Lower lobe of right lung (tissue), 2 donors: Measurements from ENCODE around the gene TM9SF3. TPM values are rescaled to one million over a fixed set of nuclear protein-coding genes. Genes with fewer than 3 reads are reported as not detected.

ENCODE experiments used
- ATAC-seq, 2 donors: fragments of 200-7000 bp; cut with Tn5 transposase; one replicate each; pipeline ENCODE4 v1.9.1; 2020 to 2022; ENCODE audit warnings: mild to moderate bottlenecking in 2 of 2, moderate library complexity in 2 of 2
- DNase-seq: peaks from one replicate; pipeline ENCODE4 v3.0.0-alpha.2; 2020
- H3K27ac ChIP-seq: fragments of 200-600 bp; one replicate; pipeline ENCODE4 v1.8.0; 2022
- H3K27me3 ChIP-seq: fragments of 200-600 bp; one replicate; pipeline ENCODE4 v1.8.0; 2022; ENCODE audit warnings: low read depth
- H3K36me3 ChIP-seq: fragments of 200-600 bp; one replicate; pipeline ENCODE4 v1.8.0; 2022; ENCODE audit warnings: mild to moderate bottlenecking
- H3K4me1 ChIP-seq: fragments of 200-600 bp; one replicate; pipeline ENCODE4 v1.8.0; 2022
- H3K4me3 ChIP-seq: fragments of 200-600 bp; one replicate; pipeline ENCODE4 v1.8.0; 2022; ENCODE audit warnings: mild to moderate bottlenecking
- H3K9me3 ChIP-seq: fragments of 200-600 bp; one replicate; pipeline ENCODE4 v1.8.0; 2022
- intact Hi-C: fragments of 100-400 bp; cut with DNase I; formaldehyde crosslinking; loops from one replicate; pipeline ENCODE4 v1.11.0; 2022
- total RNA-seq: library from RNA; stranded (reverse); fragmentation: NEBNext Ultra II Directional; extraction: Animal tissue kit (Norgen Biotek cat#: 25700); gene quantifications from one replicate; pipeline ENCODE4 v1.2.1, GENCODE V29; 2021
- TF ChIP-seq, protein P1 (sequence below): fragments of 200-600 bp; IDR thresholded peaks from one replicate; pipeline ENCODE4 v1.8.0; 2022; ENCODE audit warnings: antibody characterized with exemption, mild to moderate bottlenecking
- donor health status: DM: no; HTN: yes; CAD: no; lungs with severe emphysema.

TM9SF3 gene
- total RNA-seq, 1 donor from 2014 or later, result 112 TPM

DNA sequence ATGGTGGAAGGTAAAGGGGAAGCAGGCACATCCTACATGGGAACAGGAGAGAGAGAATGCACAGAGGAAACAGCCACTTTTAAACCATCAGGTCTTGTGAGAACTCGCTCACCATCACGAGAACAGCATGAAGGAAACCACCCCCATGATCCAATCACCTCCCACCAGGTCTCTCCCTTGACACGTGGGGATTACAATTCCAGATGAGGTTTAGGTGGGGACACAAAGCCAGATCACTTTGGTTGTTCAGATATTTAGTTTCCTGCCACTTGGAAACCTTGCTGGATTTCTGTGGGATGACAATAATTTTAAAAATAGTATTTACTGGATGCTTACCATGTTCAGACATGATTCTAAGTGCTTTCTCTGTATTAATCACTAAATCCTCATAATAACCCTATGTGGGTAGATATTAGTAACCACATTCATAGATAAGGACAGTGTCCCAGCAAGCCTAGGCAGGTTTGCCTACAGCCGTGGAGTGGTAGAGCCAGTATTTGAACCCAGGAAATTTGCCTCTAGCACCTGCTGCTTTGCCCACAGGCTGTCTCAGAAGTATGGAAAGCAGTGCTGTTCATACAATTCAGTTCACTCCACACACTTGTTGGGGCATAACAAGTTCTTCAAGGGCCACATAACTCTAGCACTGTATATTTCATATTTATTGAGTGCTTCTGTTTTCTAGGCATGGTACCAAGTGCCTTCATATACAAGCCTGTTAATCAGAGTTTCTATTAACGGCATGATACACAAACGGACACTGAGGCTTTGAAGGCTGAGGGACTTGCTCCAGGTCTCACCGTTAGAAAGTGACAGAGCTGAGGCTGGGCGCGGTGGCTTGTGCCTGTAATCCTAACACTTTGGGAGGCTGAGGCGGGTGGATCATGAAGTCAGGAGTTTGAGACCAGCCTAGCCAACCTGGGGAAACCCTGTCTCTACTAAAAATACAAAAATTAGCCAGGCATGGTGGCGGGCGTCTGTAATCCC is 81.4 kb downstream of the TM9SF3 start:
- TF ChIP-seq, protein P1, sequence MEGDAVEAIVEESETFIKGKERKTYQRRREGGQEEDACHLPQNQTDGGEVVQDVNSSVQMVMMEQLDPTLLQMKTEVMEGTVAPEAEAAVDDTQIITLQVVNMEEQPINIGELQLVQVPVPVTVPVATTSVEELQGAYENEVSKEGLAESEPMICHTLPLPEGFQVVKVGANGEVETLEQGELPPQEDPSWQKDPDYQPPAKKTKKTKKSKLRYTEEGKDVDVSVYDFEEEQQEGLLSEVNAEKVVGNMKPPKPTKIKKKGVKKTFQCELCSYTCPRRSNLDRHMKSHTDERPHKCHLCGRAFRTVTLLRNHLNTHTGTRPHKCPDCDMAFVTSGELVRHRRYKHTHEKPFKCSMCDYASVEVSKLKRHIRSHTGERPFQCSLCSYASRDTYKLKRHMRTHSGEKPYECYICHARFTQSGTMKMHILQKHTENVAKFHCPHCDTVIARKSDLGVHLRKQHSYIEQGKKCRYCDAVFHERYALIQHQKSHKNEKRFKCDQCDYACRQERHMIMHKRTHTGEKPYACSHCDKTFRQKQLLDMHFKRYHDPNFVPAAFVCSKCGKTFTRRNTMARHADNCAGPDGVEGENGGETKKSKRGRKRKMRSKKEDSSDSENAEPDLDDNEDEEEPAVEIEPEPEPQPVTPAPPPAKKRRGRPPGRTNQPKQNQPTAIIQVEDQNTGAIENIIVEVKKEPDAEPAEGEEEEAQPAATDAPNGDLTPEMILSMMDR, result no peak
- no peak for DNase-seq
- H3K36me3 ChIP-seq, result no peaks in the 10 kb centered on the region
- H3K4me1 ChIP-seq, result no peaks in the 10 kb centered on the region
- intact Hi-C loops, result no loop called here
- no peaks in the 10 kb centered on the region for H3K9me3 ChIP-seq
- ATAC-seq, result no peak
- peaks cover 12% of the 10 kb centered on the region for H3K27me3 ChIP-seq
- no peak overlapping the region for H3K4me3 ChIP-seq
- H3K27ac ChIP-seq, result no peak overlapping the region

DNA sequence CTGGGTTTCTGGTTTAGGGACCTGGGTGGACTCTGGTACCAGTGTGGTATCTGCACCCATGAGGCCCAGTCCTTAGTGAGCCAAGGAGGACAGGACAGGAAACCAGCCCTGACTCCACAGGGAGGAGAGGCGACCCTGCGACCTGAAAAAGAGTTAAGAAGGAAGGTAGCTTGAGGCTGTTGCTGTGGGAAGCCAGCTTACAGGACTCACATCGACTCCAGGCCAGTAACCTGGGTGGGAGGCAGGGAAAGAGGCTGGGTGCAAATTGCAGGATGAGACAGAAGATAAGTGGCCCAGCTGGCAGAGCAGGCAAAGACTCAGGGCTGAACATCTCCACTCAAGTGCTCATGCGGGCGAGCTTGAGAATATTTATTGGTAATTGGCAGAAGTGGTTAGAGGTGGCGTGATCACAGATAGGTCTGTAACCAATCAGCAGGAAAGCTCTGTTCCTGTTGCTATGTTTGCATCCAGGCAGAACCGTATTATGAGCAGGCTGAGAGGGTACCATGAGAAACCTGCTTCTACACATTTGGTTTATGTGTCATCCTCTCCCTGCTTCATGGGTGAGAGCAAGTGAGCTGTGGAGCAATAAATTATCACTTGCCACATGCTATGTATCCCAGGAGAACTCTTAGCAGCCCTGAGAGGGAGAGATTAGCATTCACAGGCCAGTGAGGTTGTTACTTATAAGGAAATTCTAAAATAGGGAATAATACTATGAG is 84.1 kb downstream of the TM9SF3 start:
- intact Hi-C loops, result no loop called here

DNA sequence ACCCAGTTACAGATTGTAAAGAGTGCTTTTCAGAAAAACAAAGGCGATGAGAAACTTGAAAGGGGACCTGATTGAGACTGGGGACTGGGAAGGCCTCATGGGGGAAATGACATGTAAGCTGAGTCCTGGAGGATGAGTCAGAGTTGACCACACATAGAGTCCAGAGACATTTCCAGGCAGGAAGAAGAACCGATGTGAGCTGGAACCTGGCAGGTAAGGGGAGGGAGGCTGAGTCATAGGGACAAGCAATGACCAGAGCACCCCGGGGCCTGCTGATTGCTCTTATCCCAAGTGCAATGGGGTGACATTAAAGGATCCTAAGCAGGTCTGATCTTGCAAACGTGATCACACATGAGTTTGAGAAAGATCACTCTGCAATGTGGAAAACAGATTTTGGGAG is 84.8 kb downstream of the TM9SF3 start:
- Histone ChIP-seq H3K4me1 (no peaks in the 10 kb centered on the region), H3K36me3 (no peaks in the 10 kb centered on the region), H3K27ac (no peak overlapping the region), H3K9me3 (no peaks in the 10 kb centered on the region), H3K27me3 (peaks cover 8% of the 10 kb centered on the region), H3K4me3 (no peak overlapping the region)
- no peak for ATAC-seq
- intact Hi-C loops, result no loop called here
- DNase-seq, result no peak
- TF ChIP-seq, protein P1, result no peak

More for the DNA sequence above, 84.1 kb downstream of the TM9SF3 start:
- Histone ChIP-seq H3K4me1 (no peaks in the 10 kb centered on the region), H3K4me3 (no peak overlapping the region), H3K36me3 (no peaks in the 10 kb centered on the region), H3K27me3 (peaks cover 8% of the 10 kb centered on the region), H3K9me3 (no peaks in the 10 kb centered on the region), H3K27ac (no peak overlapping the region)
- TF ChIP-seq, protein P1, result no peak
- ATAC-seq (no peak), DNase-seq (no peak)

DNA sequence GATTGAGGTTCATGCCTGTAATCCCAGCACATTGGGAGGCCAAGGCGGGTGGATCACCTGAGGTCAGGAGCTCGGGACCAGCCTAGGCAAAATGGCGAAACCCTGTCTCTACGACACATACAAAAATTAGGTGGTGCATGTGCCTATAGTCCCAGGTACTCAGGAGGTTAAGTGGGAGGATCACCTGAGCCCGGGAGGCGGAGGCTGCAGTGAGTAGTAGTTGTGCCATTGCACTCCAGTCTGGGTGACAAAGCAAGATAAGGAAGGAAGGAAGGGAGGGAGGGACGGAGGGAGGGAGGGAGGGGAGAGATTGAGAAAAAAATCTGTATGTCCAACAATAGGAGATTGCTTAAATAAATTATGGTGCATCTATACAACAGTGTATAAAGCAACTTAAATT is 86.3 kb downstream of the TM9SF3 start:
- DNase-seq, result no peak
- Histone ChIP-seq H3K27me3 (peaks cover 8% of the 10 kb centered on the region), H3K4me1 (no peaks in the 10 kb centered on the region), H3K9me3 (no peaks in the 10 kb centered on the region), H3K27ac (no peak overlapping the region), H3K4me3 (no peak overlapping the region), H3K36me3 (no peaks in the 10 kb centered on the region)
- TF ChIP-seq, protein P1, result no peak
- intact Hi-C loops, result no loop called here
- no peak for ATAC-seq

DNA sequence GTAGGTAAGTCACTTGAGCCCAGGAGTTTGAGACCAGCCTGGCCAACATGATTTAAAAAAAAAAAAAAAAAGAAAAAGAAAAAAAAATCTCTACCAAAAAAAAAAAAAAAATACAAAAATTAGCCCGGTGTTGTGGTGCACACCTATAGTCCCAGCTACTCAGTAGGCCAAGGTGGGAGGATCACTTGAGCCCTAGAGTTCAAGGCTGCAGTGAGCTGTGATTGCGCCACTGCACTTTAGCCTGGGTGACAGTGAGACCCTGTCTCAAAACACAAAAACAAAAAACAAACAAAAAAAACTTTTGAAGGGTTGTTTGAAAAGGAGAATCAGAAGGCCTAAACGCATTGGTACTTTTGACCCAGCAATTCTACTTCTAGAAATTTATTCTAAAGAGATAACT is 86.8 kb downstream of the TM9SF3 start:
- intact Hi-C loops, result no loop called here

More for the DNA sequence above, 86.8 kb downstream of the TM9SF3 start:
- no peaks in the 10 kb centered on the region for H3K4me1 ChIP-seq
- ATAC-seq (no peak), DNase-seq (no peak)
- no peaks in the 10 kb centered on the region for H3K9me3 ChIP-seq
- H3K27me3 ChIP-seq, result peaks cover 8% of the 10 kb centered on the region
- TF ChIP-seq, protein P1, result no peak
- no peak overlapping the region for H3K4me3 ChIP-seq
- no peak overlapping the region for H3K27ac ChIP-seq
- H3K36me3 ChIP-seq, result no peaks in the 10 kb centered on the region
